Activated effector memory CD4-positive, alpha-beta T cell treated with Interleukin-2 at 50 U/mL for 16 hours (primary cell): ENCODE measurements around the gene PARVG.
"Not testable (repeated sequence)": the region's sequence is repeated elsewhere in the genome, so short reads cannot be mapped to it uniquely, and the experiment has no call there.

Experiments
- DNase-seq: peaks from one replicate; pipeline ENCODE4 v3.0.0-alpha.2; 2020

Gene PARVG

GRCh38 chr22:44214764-44215163 is 34.0 kb downstream of the PARVG start:
- DNase-seq, result no peak

- no peak for DNase-seq
Measured at GRCh38 chr22:44215287-44215686, 34.6 kb downstream of the PARVG start.

GRCh38 chr22:44217346-44217745 is 36.6 kb downstream of the PARVG start:
- no peak for DNase-seq

- DNase-seq, result no peak
Measured at GRCh38 chr22:44218071-44218470, 37.3 kb downstream of the PARVG start.

- no peak for DNase-seq
Measured at GRCh38 chr22:44219101-44219870, 38.6 kb downstream of the PARVG start.

- DNase-seq, result no peak
Measured at GRCh38 chr22:44220727-44221680, 40.3 kb downstream of the PARVG start.

- DNase-seq, result no peak
Measured at GRCh38 chr22:44221710-44222475, 41.2 kb downstream of the PARVG start.

- no peak for DNase-seq
Measured at GRCh38 chr22:44224166-44224565, 43.4 kb downstream of the PARVG start.

GRCh38 chr22:44225091-44225689 is 44.5 kb downstream of the PARVG start:
- DNase-seq, result no peak

- no peak for DNase-seq
Measured at GRCh38 chr22:44225812-44226211, 45.1 kb downstream of the PARVG start.

- no peak for DNase-seq
Measured at GRCh38 chr22:44229331-44229730, 48.6 kb downstream of the PARVG start.

GRCh38 chr22:44229809-44230208 is 49.1 kb downstream of the PARVG start:
- no peak for DNase-seq

- DNase-seq, result no peak
Measured at GRCh38 chr22:44231233-44231632, 50.5 kb downstream of the PARVG start.

GRCh38 chr22:44234372-44234771 is 53.6 kb downstream of the PARVG start:
- not testable (repeated sequence) for DNase-seq

- no peak for DNase-seq
Measured at GRCh38 chr22:44237290-44237689, 56.6 kb downstream of the PARVG start.

- not testable (repeated sequence) for DNase-seq
Measured at GRCh38 chr22:44241121-44241520, 60.4 kb downstream of the PARVG start.

- no peak for DNase-seq
Measured at GRCh38 chr22:44242946-44243724, 62.4 kb downstream of the PARVG start.

- no peak for DNase-seq
Measured at GRCh38 chr22:44243761-44244160, 63.0 kb downstream of the PARVG start.

- no peak for DNase-seq
Measured at GRCh38 chr22:44244265-44244822, 63.6 kb downstream of the PARVG start.

- DNase-seq, result no peak
Measured at GRCh38 chr22:44245438-44245837, 64.7 kb downstream of the PARVG start.

- DNase-seq, result no peak
Measured at GRCh38 chr22:44245867-44246266, 65.1 kb downstream of the PARVG start.
